Right lobe of liver (tissue), 4 donors: ENCODE data around the gene GLIS1.

Experiments used
- CTCF ChIP-seq, 4 donors: fragments of 200-600 bp in 3 of 4; fragments of 450-650 bp in 1 of 4; IDR thresholded peaks; one replicate each; pipeline versions ENCODE4 v1.5.1 to v1.8.0; 2016 to 2022; ENCODE audit warnings: antibody characterized with exemption in 4 of 4, mild to moderate bottlenecking in 2 of 4
- POLR2A ChIP-seq: fragments of 450-650 bp; IDR thresholded peaks from one replicate; pipeline ENCODE4 v1.6.1; 2017; ENCODE audit warnings: antibody characterized with exemption, mild to moderate bottlenecking
- donor health status: DM: no; HTN: no; CAD: no.
- donor health status: DM: no; HTN: no; CAD: no.
- donor health status: DM: no; HTN: yes; CAD: no.

- TF ChIP-seq POLR2A: no peak
- no peak for TF ChIP-seq CTCF (IDR thresholded peaks at IDR 0.05)
Observed at GRCh38 chr1:53728196-53728595, 10.8 kb downstream of the GLIS1 start.
